Tibial nerve (tissue), 4 donors: Measurements from ENCODE around the gene IQSEC3.

ENCODE experiments used
- CTCF ChIP-seq, 5 experiments: fragments of 200-600 bp in 3 of 5; fragments of 450-650 bp in 2 of 5; sonication (generic) in 3 of 5; IDR thresholded peaks; one replicate each; pipeline ENCODE4 v1.5.1; 2016 to 2019; ENCODE audit warnings: antibody characterized with exemption in 5 of 5, mild to moderate bottlenecking in 3 of 5, moderate library complexity in 2 of 5
- EP300 ChIP-seq, 2 donors: sonication (generic); formaldehyde crosslinking; IDR thresholded peaks; one replicate each; pipeline ENCODE4 v1.6.1; 2017; ENCODE audit warnings: antibody characterized with exemption in 2 of 2, mild to moderate bottlenecking in 1 of 2
- POLR2A ChIP-seq, 2 donors: fragments of 450-650 bp; IDR thresholded peaks; one replicate each; pipeline ENCODE4 v1.6.1; 2017; ENCODE audit warnings: antibody characterized with exemption in 2 of 2, mild to moderate bottlenecking in 2 of 2, moderate library complexity in 2 of 2

- TF ChIP-seq CTCF (IDR thresholded peaks at IDR 0.05): no peak
- TF ChIP-seq POLR2A (IDR thresholded peaks at IDR 0.05): no peak
- TF ChIP-seq EP300 (IDR thresholded peaks at IDR 0.05): no peak
Measured at GRCh38 chr12:131732-132495, 65.3 kb downstream of the IQSEC3 start.
